Astrocyte of the spinal cord (primary cell): Measurements from ENCODE around the gene MDGA2.
"Not testable (repeated sequence)": the region's sequence is repeated elsewhere in the genome, so short reads cannot be mapped to it uniquely, and the experiment has no call there.

ENCODE experiments used
- DNase-seq: peaks from one replicate; pipeline ENCODE4 v3.0.0; 2011; ENCODE audit warnings: low read depth, low spot score
- H3K4me3 ChIP-seq: 2 replicates; pipeline ENCODE4 v1.5.1; 2011; ENCODE audit warnings: low read depth, mild to moderate bottlenecking, low read length, moderate library complexity
- CTCF ChIP-seq: IDR thresholded peaks from 2 replicates; pipeline ENCODE4 v1.5.1; 2012; ENCODE audit warnings: low read depth, mild to moderate bottlenecking, low read length, inconsistent platforms
- in situ Hi-C: cut with HindIII; loops from 2 replicates; pipeline ENCODE4 v1.10.0; 2017; ENCODE audit warnings: low sequenced_read_pairs

Gene MDGA2

DNA sequence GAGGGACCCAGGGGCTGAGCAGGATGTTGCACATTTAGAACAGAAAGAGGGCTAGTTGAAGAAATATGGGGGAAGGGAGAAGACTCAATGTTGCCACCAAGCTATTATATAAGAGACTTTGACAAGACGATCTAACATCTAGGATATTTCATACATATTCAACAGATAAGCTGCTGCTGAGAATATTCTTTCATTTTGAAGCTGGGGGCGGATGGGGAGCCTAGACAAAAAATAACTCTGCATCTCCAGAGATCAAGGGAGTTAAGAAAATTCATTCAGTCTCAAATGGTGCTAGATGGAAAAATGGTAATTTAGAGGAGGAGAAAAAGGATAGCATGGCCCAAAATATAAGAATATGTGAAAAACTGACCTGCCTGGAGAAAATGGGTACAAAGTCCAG lies 415.6 kb downstream of the MDGA2 start:
- no peak for DNase-seq
- TF ChIP-seq CTCF = no peak
- in situ Hi-C loops = no loop called here

DNA sequence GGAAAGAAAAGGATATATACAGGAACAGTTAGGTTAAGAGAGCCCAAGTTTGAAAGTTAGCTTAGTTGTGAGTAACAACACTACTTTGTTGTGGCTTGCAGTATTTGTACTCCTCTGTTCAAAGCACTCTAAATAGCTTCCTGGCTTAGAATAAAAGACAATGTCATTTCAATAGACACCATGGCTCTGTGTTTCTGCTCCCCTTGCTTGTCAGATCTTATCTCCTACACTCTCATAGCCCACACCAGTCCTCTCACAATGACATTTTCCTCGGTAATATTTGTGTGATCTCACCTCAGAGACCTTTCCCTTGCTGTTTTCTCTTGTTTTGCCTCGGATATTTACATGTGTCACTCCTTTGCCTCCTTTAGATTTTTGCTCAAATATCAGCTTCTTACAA lies 418.4 kb downstream of the MDGA2 start:
- no peak for DNase-seq
- in situ Hi-C loops = no loop called here
- H3K4me3 ChIP-seq = no peak overlapping the region
- TF ChIP-seq CTCF = no peak

More for the DNA sequence above, 415.6 kb downstream of the MDGA2 start:
- no peak overlapping the region for H3K4me3 ChIP-seq

DNA sequence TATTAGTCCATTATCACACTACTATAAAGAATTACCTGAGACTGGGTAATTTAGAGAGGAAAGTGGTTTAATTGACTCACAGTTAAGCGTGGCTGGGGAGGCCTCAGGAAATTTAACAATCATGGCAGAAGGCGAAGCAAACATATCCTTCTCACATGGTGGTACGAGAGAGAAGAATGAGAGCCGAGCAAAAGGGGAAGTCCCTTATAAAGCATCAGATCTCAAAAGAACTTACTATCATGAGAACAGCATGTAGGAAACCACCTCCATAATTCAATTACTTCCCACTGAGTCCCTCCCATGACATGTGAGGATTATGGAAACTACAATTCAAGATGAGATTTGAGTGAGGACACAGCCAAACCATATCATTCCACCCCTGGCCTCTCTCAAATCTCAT lies 422.6 kb downstream of the MDGA2 start:
- H3K4me3 ChIP-seq = no peak overlapping the region
- in situ Hi-C loops = no loop called here
- no peak for DNase-seq
- no peak for TF ChIP-seq CTCF

- no peak for TF ChIP-seq CTCF
- no peak overlapping the region for H3K4me3 ChIP-seq
- no peak for DNase-seq
- in situ Hi-C loops = no loop called here
Measured at GRCh38 chr14:47246367-47246766, 429.0 kb downstream of the MDGA2 start.

DNA sequence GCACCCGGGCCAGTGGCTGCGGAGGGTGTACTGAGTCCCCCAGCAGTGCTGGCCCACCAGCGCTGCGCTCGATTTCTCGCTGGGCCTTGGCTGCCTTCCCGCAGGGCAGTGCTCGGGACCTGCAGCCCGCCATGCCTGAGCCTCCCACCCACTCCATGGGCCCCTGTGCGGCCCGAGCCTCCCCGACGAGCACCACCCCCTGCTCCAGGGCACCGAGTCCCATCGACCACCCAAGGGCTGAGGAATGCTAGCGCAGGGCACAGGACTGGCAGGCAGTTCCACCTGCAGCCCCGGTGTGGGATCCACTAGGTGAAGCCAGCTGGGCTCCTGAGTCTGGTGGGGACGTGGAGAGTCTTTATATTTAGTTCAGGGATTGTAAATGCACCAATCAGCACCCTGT lies 432.8 kb downstream of the MDGA2 start:
- in situ Hi-C loops, DNase-seq, H3K4me3 ChIP-seq: not testable (repeated sequence)

DNA sequence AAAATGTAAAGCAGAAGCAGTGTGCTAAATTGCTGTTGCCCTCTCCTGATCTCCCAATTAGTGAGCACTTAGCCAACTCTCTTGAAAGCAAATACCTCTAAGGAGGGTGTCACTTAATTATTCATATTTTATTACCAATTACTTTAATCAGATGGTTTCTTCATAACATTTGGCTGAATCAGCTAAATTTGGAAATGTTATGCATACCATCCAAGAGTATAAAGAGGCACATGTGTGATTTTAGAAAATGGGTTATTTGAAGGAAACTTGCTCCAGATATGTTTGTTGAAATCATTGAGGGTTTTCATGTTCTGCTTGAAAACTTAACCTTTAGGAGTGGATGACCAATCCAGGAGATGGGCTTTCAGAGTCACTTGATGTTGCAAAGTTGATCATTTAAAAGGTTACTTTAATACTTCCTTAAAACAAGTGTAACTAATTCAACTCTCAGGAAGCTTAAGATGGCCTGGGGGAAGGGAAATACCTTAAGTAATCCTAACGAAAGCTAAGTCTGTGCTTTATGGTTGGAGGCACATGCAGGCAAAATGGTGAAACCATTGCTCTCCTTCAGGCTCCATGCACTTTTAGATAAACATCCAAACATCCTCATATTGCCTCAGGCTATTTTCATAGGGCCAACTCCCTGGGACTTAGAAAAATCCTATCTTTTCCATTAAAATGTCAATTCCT lies 434.5 kb downstream of the MDGA2 start:
- H3K4me3 ChIP-seq = no peak overlapping the region
- no peak for DNase-seq
- in situ Hi-C loops = no loop called here

More for the DNA sequence above, 434.5 kb downstream of the MDGA2 start:
- no peak for TF ChIP-seq CTCF
